ENCODE data around the gene ITGB3.
"Not testable (repeated sequence)": the region's sequence is repeated elsewhere in the genome, so short reads cannot be mapped to it uniquely, and the experiment has no call there.

Gene ITGB3

DNA sequence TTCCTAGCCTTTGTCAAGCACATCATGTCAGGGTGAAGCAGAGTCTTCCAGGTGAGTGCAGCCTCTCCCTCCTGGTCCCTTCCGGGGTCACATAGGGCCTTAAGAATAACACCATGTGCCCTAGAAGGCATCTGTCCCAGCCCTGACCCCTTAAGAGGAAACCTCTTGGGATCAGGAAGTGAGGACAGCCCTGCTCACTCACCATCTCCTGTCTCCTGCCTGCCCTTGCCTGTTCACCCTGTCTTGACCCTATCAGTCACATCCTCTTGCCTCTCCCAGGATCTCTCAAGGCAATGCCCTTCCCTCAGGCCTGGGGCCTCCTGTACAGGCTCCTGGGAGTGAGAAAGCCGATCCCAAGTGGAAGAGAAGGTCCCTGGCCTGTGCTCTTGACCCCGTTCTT lies 30.6 kb upstream of the ITGB3 start:
- DNase-seq (ENCODE audit: low spot score) = no peak

DNA sequence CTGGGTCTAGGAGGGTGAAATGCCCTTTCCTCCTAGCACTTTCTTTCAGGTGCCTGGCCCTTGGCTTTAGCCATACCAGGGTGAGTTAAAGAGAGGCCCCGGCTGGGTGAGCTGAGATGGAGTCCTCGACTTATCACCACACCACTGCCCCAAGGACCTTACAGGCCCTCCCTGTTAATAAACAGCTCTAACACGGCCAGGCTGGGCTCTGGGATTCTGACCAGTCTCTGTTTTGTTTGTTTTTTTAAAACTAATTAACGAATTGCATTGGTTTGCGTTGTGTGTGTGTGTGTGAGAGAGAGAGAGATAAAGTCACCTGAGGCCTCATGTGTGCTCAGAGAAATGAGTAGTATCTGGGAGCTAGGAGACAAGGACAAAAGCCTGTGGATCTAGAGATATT lies 30.2 kb upstream of the ITGB3 start:
- no peak for DNase-seq (ENCODE audit: low spot score)

DNA sequence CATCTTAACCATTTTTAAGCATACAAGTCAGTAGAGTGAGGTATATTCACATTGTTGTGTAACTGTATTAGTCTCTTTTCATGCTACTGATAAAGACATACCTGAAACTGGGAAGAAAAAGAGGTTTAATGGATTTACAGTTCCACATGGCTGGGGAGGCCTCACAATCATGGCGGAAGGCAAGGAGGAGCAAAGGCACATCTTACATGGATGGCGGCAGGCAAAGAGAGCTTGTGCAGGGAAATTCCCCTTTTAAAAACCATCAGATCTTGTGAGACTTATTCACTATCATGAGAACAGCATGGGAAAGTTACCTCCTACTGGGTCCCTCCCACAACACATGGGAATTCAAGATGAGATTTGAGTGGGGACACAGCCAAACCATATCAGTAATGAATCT lies 29.6 kb upstream of the ITGB3 start:
- not testable (repeated sequence) for DNase-seq (ENCODE audit: low spot score)

DNA sequence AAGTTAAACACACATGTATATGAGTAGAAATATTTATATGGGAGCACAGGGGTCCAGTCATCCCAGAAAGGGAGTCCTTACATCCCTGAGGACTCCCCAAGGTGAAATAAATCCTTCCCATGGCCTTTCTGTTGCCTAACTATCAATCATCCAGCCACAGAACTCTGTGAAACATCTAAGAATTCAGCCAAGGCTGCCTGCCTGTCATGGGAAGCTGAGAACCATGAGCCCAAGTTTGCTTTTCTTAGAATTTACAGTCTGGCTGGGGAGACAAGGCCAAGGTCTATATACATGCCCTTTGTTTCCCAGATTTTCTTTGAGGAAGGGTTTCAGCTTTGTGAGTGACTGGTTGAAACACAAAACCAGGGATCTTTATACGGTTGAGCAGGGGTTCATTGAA lies 28.7 kb upstream of the ITGB3 start:
- no peak for DNase-seq (ENCODE audit: low spot score)

DNA sequence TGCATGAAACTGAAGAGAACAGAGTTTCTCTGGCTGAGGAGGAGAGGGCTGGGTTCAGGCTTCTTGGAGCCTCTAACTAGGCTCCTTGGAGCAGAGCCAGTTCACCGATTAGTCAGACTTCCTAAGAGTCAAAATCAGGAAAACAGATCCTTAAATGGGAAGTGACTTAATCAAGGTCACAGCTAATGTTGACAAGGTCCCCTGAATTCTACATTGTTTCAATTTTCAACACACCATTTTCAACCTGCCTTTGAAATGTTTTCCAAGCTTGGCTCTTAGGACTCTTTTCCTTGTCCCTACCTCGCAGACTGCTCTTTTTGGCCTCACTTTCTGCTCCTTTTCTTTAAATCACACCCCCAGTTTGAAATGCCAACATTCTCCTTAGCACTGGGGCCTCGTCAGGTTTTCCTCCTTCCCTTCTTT lies 28.2 kb upstream of the ITGB3 start:
- DNase-seq (ENCODE audit: low spot score) = peak; percentile 51

DNA sequence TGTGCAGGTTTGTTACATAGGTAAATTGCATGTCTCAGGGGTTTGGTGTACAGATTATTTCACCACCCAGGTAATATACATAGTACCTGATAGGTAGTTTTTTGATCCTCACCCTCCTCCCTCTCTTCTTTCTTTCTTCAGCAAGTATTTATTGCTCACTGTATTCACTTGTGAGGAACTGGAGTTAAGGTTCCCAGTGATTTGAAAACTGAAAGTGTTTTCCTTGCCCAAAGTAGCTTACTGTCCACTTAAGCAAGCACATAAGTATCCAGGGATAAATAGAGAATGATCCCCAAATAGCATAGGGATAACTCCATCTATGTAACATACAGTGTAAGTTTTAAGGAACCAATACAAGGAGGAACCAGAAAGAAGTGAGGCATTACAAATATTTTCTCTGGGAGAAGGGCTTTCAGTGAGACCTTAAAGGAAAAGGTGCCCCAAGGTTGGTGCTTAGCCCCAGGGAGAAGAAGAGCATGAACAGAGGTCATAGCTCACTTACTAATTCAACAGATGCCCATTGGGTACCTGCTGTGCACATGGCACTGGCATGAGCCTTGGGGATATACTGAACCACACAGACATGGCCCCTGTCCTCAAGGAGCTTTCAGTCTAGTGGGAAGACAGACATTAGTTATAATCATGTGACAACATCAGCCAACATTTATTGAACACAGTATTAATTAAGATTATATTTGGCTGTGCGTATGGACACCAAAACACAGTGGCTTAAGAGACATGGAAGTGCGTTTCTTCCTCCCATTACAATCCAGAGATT lies 27.5 kb upstream of the ITGB3 start:
- no peak for DNase-seq (ENCODE audit: low spot score)

DNA sequence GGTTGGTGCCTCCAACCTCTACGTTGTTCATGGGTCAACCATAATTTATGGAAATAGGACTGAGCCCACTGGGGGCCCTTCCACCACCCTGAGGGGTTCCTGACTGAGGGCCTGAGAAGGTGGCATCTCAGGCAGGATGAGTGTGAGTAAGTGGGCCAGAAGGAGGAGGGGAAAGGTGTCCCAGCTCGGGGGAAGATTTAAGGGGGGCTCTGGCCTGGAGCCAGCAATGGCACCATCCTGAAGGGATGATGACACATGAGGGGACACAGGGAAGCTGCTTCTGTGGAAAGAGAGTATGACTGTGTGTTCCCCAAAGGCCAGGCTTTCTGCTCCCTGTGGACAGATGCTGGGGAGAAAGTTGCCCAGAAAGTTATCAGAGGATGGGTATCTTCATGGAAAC lies 25.8 kb upstream of the ITGB3 start:
- no peak for DNase-seq (ENCODE audit: low spot score)

DNA sequence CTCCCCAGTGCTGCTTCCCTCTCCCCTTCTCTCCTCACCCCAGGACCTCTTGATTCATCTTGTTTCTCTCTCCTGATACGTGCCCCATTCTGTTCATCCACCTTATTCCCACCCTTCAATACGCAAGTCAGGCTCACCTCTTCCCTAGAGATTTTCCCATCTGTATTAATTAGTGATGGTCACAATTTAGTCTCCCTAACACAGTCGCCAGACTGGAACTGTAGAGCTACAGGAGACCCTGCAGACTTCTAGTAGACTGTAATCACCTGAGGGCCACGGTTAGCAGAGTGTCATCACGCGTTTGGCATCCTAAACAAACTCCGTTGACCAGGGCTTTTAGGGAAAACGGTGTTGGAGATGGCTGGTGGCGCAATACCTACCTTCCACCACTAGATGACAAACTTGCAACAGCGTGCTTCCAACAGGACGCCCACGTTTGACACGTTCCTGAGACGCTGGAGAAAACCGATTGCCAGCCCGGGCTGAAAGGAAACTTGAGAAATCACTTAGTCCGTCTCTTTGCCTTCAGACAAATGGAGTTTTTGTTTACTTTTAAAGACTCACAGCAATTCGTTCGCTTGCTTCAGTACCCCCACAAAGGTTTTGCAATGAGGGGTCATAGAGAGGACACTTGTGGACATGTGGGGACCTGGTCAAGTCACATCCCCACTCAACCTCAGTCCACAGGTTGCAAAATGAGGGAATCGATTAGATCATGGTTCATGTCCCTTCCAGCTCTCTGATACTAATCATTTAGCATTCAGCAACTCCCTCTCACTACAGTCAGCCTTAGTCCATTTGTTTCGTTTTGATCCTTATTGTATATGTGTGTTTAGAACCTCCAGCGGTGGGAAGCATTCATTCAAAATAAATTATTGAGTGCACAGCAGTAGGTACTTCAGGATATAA lies 23.8 kb upstream of the ITGB3 start:
- peak; percentile 93 for DNase-seq (ENCODE audit: low spot score)

DNA sequence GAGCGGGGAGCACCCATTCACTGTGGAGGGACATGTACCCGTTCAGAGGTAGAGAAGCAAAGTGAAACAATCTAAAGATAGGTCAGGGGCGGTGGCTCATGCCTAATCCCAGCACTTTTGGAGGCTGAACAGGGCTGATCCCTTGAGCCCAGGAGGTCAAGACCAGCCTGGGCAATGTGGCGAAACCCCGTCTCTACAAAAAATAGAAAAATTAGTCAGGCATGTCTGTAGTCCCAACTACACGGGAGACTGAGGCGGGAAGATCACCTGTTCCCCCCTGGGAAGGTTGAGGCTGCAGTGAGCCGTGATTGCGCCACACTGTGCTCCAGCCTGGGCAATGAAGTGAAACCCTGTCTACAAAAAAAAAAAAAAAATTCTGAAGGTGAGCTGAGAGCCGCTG lies 22.8 kb upstream of the ITGB3 start:
- DNase-seq (ENCODE audit: low spot score) = no peak

DNA sequence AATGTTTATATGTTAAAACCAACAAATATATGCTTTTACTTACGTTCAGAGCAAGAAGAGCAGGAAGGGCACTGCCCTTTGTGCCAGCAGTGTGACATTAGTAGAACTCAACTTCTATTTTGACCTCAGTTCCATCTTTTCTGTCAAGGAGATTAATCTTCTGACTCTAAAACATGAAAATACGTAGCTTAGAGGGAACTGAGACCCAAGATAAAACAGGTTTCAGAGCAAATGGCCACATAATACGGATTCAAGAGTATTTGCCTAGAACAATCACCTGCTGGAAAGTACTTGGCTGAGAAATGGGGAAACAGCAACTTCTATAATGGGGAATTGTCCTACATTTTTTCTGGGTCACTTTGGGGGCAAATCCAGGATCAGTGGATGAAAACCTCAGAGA lies 22.3 kb upstream of the ITGB3 start:
- no peak for DNase-seq (ENCODE audit: low spot score)

DNA sequence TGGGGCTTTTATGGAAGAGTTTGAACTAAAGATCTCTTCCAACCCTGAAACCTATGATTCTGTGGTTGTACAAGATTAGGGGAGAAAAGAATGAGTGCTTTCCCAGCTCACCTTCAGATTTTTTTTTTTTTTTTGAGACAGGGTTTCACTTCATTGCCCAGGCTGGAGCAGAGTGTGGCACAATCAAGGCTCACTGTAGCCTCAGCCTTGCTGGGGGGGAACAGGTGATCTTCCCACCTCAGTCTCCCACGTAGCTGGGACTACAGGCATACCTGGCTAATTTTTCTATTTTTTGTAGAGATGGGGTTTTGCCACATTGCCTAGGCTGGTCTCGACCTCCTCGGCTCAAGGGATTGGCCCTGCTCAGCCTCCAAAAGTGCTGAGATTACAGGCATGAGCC lies 21.8 kb upstream of the ITGB3 start:
- no peak for DNase-seq (ENCODE audit: low spot score)

DNA sequence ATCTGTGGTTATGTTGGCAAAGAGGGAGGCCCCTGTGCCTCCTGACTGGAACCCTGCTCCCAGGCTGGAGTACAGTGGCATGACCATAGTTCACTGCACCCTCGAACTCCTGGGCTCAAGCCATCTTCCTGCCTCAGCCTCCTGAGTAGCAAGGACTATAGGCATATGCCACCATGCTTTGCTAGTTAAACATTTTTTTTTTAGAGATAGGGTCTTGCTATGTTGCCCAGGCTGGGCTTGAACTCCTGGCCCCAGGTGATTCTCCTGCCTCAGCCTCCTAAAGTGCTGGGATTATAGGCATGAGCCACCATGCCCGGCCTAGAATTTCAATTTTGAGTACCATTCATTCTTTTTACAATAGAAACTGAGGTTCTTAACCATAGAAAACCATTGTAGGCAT lies 21.2 kb upstream of the ITGB3 start:
- DNase-seq (ENCODE audit: low spot score) = no peak

DNA sequence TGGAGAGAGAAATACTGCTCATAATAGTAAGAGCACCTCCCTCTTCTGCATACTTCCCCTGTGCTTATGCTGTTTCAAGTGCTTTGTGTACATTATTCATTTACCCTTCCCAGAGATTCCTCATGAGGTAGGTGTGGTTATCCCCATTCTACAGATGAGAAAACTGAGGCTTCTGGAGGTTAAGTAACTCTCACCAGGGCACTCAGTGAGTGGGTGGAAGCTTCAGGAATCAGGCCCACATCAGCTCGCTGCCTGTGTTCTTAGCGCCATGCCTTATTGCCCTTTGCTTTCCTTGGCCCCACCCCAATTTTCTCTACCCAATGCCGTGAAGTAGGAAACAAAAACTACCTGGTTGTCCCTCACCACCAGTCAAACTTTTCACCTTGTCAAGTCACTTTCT lies 18.1 kb upstream of the ITGB3 start:
- DNase-seq (ENCODE audit: low spot score) = no peak

DNA sequence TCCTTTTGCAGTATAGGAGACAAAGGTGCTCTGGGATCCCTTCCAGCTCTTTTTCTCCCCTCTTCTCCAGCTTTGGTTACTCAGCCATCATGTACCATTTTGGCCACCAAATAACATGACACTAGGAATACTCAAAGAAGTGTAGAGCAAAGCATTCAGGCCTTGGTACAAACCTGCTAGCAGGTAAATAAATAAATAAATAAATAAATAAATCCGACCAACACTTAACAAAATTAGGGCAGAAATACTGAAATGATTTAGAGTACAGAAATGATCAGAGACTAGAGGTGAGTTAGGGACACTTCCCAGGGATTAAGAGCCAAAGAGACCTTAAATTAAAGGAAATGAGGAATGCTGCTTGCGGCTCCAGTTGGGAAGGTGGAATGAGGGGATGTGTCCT lies 17.7 kb upstream of the ITGB3 start:
- DNase-seq (ENCODE audit: low spot score) = no peak

DNA sequence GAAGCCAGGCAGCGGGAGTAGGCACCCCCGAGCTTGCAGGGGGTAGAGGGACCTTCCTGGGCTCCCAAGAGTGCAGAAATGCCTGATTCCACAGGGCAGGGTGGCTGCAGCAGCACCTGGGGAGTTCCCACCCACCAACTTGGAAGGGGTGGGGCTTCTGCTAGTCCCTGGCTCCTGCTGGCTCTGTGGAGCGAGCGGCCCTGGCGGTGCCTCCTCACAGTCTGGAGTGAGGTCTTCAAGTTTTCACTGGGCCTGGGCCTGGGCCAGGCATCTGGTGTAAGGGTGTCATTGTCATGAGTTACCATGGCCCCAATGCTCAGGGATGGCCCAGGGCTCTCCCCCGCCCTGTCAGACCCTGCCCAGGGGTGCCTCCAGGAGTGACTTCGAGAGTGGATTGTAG lies 15.8 kb upstream of the ITGB3 start:
- DNase-seq (ENCODE audit: low spot score) = no peak

DNA sequence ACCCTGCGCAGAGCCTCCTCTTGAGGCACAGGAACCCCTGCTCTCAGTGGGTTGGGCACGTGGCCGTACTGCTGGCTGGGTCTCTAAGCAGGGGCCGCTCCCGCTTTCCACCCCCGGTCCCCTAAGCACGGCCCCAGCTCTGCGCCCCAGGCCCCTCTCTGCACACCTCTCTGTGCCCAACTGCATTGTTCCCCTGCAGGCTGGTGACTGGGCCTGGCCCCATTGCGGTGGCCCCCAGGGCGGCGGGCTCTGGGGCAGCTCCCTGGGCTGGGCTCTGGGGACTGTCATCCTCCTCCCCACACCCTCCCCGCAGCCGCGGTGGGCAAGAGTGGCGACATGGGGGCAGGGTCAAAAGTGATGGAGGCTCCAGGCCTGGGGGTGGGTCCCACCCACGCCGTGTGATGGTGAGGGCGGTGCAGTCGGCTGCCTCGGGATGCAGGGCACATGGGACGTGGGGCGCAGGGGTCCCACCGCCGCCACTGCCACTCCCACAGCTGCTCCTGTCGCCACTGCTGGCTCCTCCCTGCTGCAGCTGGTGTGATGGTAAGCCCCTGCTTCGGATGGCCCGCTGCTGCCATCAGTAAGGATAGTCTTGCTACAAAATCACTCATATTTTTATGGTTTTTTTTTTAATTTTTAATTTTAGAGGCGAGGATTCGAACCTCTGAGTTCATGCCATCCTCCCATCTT lies 15.2 kb upstream of the ITGB3 start:
- no peak for DNase-seq (ENCODE audit: low spot score)

DNA sequence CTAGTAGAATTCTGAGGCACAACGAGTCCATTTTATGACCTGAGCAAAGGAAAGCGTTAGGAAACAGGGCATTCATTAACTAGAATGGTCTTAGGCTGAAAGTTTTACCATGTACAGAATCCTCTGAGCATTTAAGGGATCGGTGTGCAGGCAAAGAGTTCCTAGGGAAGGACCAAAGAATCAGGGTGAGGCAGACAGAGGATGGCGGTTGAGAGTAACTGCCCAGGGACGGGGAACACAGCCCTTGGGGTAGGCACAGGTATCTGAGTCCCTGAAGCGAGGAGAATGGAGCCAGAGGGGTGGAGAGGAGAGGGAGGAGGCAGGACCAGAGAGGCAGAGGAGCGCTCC lies 14.0 kb upstream of the ITGB3 start:
- no peak for DNase-seq (ENCODE audit: low spot score)

DNA sequence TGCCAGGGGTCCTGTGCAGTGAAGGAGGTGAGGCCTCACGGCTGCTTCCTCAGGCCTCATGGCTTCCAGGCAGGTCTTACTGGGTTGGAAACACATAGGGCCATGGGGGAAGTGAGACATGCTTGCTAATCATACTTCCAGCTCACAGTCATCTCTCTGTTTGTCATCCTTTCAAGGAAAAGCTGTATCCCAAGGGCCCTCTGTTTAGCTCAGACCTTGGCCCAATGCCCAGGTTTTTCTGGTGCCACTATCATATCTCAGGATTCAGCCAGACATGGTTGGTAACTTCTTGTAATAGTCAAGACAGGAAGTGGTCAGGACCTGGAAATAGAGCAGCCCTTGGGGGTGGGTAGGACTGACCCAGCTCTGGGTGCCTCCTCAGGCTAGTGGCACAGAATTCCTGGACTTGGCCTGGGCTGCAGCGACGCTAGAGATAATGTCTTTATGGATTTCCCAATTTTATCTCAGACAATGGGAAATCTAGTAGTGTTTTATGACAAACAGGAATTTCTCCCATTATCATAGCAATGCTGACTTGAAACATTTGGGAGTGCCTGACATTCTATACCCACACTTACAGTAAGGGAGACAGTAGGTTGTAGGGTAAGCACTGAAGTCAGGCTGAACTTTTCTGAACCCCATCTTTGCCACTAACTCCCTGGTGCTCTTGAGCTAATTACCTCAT lies 13.5 kb upstream of the ITGB3 start:
- peak; percentile 69 for DNase-seq (ENCODE audit: low spot score)

DNA sequence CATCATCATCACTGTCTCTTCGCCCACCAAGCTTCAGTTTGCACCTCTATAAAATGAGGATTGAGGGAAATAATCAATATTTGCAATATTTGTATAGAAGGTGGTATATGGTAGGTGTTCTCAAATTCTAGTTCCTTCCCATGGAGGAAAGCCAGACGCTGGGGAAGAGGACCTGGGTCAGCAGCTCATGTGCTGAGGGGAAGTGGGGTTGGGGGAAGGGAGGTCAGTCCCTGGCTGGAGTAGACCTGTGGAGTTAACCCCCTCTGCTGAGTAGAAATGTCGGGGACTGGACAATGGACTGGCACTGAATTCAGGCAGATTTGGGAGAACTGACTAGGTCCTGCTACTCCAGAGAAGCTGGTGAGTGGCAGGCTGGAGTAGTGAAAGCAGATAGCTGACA lies 12.8 kb upstream of the ITGB3 start:
- peak; percentile 34 for DNase-seq (ENCODE audit: low spot score)

DNA sequence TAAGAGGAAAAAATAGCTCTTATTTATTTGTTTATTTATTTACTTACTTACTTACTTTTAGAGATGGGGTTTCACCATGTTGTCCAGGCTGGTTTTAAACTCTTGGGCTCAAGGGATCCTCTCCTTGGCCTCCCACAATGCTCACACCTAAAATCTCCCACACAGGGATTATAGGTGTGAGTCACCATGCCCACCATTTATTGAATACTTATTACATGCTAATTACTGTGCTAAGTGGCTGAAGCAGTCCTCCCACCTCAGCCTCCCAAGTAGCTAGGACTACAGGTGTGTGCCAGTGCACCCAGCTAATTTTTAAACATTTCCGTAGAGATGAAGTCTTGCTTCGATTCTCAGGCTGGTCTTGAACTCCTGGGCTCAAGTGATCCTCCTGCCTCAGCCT lies 11.0 kb upstream of the ITGB3 start:
- no peak for DNase-seq (ENCODE audit: low spot score)

DNA sequence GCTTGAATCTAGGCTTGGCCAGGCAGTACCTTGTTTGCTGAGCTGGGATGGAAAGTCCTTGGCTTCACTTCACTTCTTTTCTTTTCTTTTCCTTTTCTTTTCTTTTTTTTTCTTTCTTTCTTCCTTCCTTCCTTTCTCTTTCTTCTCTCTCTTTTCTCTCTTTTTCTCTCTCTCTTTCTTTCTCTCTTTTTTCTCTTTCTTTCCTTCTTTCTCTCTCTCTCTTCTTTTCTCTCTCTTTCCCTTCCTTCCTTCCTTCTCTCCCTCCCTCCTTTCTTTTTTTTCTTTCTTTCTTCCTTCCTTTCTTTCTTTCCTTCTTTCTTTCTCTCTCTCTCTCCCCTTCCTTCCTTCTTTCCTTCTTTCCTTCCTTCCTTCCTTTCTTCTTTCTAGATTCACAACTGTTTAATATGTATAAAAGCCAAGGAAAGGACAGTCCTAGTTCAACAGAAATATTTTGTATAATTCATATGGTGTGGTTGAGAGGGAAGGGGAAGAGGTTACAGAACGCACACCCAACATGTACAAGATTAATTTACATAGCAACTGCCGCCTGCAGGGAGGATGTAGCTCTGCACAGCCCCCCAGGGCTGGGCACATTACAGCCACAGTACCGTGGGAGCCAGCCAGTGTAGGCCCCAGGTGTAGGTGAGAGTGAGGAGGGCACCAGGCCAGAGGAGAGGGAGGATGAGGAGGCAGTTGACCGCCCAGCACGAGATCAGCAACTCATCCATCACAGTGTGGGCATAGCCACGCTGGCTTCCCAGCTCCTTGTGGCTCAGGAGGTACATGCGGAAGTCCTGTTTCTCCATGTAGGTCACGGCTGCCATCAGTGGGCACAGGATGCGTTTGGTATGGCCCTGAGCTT lies 9.7 kb upstream of the ITGB3 start:
- DNase-seq (ENCODE audit: low spot score) = no peak

Measured in Ammon's horn (tissue), 1 donor.